GM23338 (cell line): ENCODE measurements around the gene KCNJ2. TPM values are rescaled to one million over a fixed set of nuclear protein-coding genes. Genes with fewer than 3 reads are reported as not detected.

Experiments
- ATAC-seq: fragments of 200-7000 bp; cut with Tn5 transposase; 3 replicates; pipeline ENCODE4 v1.9.1; 2020
- DNase-seq: peaks from one replicate; pipeline ENCODE4 v3.0.0-alpha.2; 2015; ENCODE audit warnings: low spot score
- H2AFZ ChIP-seq: fragments of 200-600 bp; sonication (generic); 2 replicates; pipeline ENCODE4 v1.8.0; 2016; ENCODE audit warnings: antibody characterized with exemption, mild to moderate bottlenecking, moderate library complexity
- H3F3A ChIP-seq: fragments of 200-600 bp; sonication (generic); replicated peaks from 2 replicates; pipeline ENCODE4 v1.8.0; 2017; ENCODE audit warnings: antibody characterized with exemption, mixed run types, low read depth
- H3K27ac ChIP-seq: fragments of 200-600 bp; sonication (generic); 2 replicates; pipeline ENCODE4 v1.6.1; 2016; ENCODE audit warnings: low read depth
- H3K27me3 ChIP-seq: fragments of 200-600 bp; sonication (generic); 2 replicates; pipeline ENCODE4 v1.8.0; 2016; ENCODE audit warnings: mild to moderate bottlenecking, mixed run types, moderate library complexity; ENCODE audit not compliant: insufficient read depth
- H3K36me3 ChIP-seq: fragments of 200-600 bp; sonication (generic); 2 replicates; pipeline ENCODE4 v1.8.0; 2016; ENCODE audit warnings: mild to moderate bottlenecking; ENCODE audit not compliant: insufficient read depth
- H3K4me1 ChIP-seq: fragments of 200-600 bp; sonication (generic); 2 replicates; pipeline ENCODE4 v1.8.0; 2016; ENCODE audit warnings: mild to moderate bottlenecking, moderate library complexity; ENCODE audit not compliant: insufficient read depth
- H3K4me2 ChIP-seq: fragments of 200-600 bp; sonication (generic); 2 replicates; pipeline ENCODE4 v1.7.1; 2017; ENCODE audit warnings: mixed run types
- H3K4me3 ChIP-seq: fragments of 200-600 bp; sonication (generic); 2 replicates; pipeline ENCODE4 v1.6.1; 2016; ENCODE audit warnings: mixed run types
- H3K79me2 ChIP-seq: fragments of 200-600 bp; sonication (generic); replicated peaks from 2 replicates; pipeline ENCODE4 v1.8.0; 2017; ENCODE audit warnings: mild to moderate bottlenecking; ENCODE audit not compliant: insufficient read depth
- H3K9me2 ChIP-seq: fragments of 200-600 bp; sonication (generic); 2 replicates; pipeline ENCODE4 v1.8.0; 2017; ENCODE audit not compliant: insufficient read depth
- H4K20me1 ChIP-seq: fragments of 200-600 bp; sonication (generic); replicated peaks from 2 replicates; pipeline ENCODE4 v1.8.0; 2017; ENCODE audit warnings: mild to moderate bottlenecking; ENCODE audit not compliant: insufficient read depth
- H3K27ac Mint-ChIP-seq: 2 replicates; pipeline ENCODE4 v1.8.0; 2020; ENCODE audit warnings: inconsistent platforms, mild to moderate bottlenecking, moderate library complexity, mixed read lengths
- H3K27me3 Mint-ChIP-seq: 3 replicates; pipeline ENCODE4 v1.8.0; 2022; ENCODE audit warnings: low read depth, mild to moderate bottlenecking, moderate library complexity, mixed read lengths, inconsistent platforms; ENCODE audit not compliant: insufficient read depth, poor library complexity
- H3K36me3 Mint-ChIP-seq: 3 replicates; pipeline ENCODE4 v1.8.0; 2021; ENCODE audit warnings: low read depth, mild to moderate bottlenecking, inconsistent platforms, moderate library complexity, mixed read lengths
- H3K4me1 Mint-ChIP-seq: 3 replicates; pipeline ENCODE4 v1.8.0; 2020; ENCODE audit warnings: mild to moderate bottlenecking, inconsistent platforms, mixed read lengths
- H3K4me3 Mint-ChIP-seq: 3 replicates; pipeline ENCODE4 v1.8.0; 2021; ENCODE audit warnings: moderate library complexity, mild to moderate bottlenecking, inconsistent platforms, mixed read lengths
- H3K9me3 Mint-ChIP-seq: 3 replicates; pipeline ENCODE4 v1.8.0; 2020; ENCODE audit warnings: moderate library complexity, mild to moderate bottlenecking, inconsistent platforms, mixed read lengths
- CTCF ChIP-seq, 2 experiments: fragments of 200-600 bp in 1 of 2; sonication (generic) in 1 of 2; conservative IDR thresholded peaks; 2 replicates each; pipeline versions ENCODE4 v1.5.1 to v1.6.1; 2016 to 2017; ENCODE audit warnings: antibody characterized with exemption in 2 of 2, low read depth in 2 of 2, mild to moderate bottlenecking in 2 of 2, moderate library complexity in 1 of 2
- EZH2 ChIP-seq: fragments of 200-600 bp; sonication (generic); IDR thresholded peaks from one replicate; pipeline ENCODE4 v1.8.0; 2017; ENCODE audit warnings: antibody characterized with exemption, mild to moderate bottlenecking, low read depth; ENCODE audit not compliant: unreplicated experiment
- JUNB ChIP-seq: IDR thresholded peaks from one replicate; pipeline ENCODE4 v1.6.1; 2016; ENCODE audit warnings: antibody characterized with exemption; ENCODE audit not compliant: unreplicated experiment
- NANOG ChIP-seq: IDR thresholded peaks from 2 replicates; pipeline ENCODE4 v1.6.1; 2016; ENCODE audit warnings: antibody characterized with exemption, borderline replicate concordance
- polyA plus RNA-seq: library from polyadenylated mRNA; unstranded; fragments of >200 nt; fragmentation: Nextera tagmentation; extraction: Ambion mirVana; gene quantifications from 2 replicates; pipeline ENCODE4 v1.2.1, GENCODE V29; 2016
- total RNA-seq: library from RNA; depleted of rRNA; stranded (reverse); fragments of >200 nt; shearing (Covaris generic); gene quantifications from 2 replicates; pipeline ENCODE4 v1.2.3, GENCODE V29; 2014
- TF ChIP-seq, protein P1 (sequence below): IDR thresholded peaks from 2 replicates; pipeline ENCODE4 v1.6.1; 2016; ENCODE audit warnings: antibody characterized with exemption
- TF ChIP-seq, protein P2 (sequence below): IDR thresholded peaks from one replicate; pipeline ENCODE4 v1.6.1; 2018; ENCODE audit warnings: antibody characterized with exemption; ENCODE audit not compliant: unreplicated experiment

KCNJ2 gene
- total and polyA plus RNA-seq, 2 experiments from 2014 or later: 2.1 to 4.4 TPM

GRCh38 chr17:70153210-70153609 lies 16.1 kb upstream of the KCNJ2 start (continued):
- no peak for TF ChIP-seq CTCF (conservative IDR thresholded peaks at IDR 0.05; ENCODE audit: low read depth in 2 of 2)
- TF ChIP-seq, protein P1, sequence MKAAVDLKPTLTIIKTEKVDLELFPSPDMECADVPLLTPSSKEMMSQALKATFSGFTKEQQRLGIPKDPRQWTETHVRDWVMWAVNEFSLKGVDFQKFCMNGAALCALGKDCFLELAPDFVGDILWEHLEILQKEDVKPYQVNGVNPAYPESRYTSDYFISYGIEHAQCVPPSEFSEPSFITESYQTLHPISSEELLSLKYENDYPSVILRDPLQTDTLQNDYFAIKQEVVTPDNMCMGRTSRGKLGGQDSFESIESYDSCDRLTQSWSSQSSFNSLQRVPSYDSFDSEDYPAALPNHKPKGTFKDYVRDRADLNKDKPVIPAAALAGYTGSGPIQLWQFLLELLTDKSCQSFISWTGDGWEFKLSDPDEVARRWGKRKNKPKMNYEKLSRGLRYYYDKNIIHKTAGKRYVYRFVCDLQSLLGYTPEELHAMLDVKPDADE: no peak
- TF ChIP-seq, protein P2, sequence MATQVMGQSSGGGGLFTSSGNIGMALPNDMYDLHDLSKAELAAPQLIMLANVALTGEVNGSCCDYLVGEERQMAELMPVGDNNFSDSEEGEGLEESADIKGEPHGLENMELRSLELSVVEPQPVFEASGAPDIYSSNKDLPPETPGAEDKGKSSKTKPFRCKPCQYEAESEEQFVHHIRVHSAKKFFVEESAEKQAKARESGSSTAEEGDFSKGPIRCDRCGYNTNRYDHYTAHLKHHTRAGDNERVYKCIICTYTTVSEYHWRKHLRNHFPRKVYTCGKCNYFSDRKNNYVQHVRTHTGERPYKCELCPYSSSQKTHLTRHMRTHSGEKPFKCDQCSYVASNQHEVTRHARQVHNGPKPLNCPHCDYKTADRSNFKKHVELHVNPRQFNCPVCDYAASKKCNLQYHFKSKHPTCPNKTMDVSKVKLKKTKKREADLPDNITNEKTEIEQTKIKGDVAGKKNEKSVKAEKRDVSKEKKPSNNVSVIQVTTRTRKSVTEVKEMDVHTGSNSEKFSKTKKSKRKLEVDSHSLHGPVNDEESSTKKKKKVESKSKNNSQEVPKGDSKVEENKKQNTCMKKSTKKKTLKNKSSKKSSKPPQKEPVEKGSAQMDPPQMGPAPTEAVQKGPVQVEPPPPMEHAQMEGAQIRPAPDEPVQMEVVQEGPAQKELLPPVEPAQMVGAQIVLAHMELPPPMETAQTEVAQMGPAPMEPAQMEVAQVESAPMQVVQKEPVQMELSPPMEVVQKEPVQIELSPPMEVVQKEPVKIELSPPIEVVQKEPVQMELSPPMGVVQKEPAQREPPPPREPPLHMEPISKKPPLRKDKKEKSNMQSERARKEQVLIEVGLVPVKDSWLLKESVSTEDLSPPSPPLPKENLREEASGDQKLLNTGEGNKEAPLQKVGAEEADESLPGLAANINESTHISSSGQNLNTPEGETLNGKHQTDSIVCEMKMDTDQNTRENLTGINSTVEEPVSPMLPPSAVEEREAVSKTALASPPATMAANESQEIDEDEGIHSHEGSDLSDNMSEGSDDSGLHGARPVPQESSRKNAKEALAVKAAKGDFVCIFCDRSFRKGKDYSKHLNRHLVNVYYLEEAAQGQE: no peak

GRCh38 chr17:70157151-70157550 lies 12.2 kb upstream of the KCNJ2 start:
- Histone ChIP-seq H3K27me3 (no peaks in the 10 kb centered on the region), H3K4me2 (no peak overlapping the region), H4K20me1 (no peaks in the 10 kb centered on the region), H3K27ac (no peak overlapping the region), H3K9me2 (no peaks in the 10 kb centered on the region; the same call in 1 of the 2 replicates), H3K79me2 (no peaks in the 10 kb centered on the region), H3K4me3 (no peak overlapping the region), H3K4me1 (no peaks in the 10 kb centered on the region), H3F3A (no peaks in the 10 kb centered on the region), H3K36me3 (no peaks in the 10 kb centered on the region), H2AFZ (no peak overlapping the region)
- DNase-seq (no peak), ATAC-seq (no peak)
- Mint-ChIP-seq H3K9me3 (no peaks in the 10 kb centered on the region), H3K27ac (no peak overlapping the region), H3K36me3 (no peaks in the 10 kb centered on the region), H3K27me3 (peaks cover 2% of the 10 kb centered on the region), H3K4me3 (no peak overlapping the region), H3K4me1 (no peaks in the 10 kb centered on the region)
- TF ChIP-seq, protein P1: no peak
- TF ChIP-seq, protein P2: no peak
- TF ChIP-seq JUNB (no peak), NANOG (no peak), EZH2 (no peak)
